Activated CD4-positive, alpha-beta T cell treated with anti-CD3 and anti-CD28 coated beads for 1 hour (primary cell): ENCODE measurements around the gene LAMB1.
"Not testable (repeated sequence)": the region's sequence is repeated elsewhere in the genome, so short reads cannot be mapped to it uniquely, and the experiment has no call there.

Experiments
- DNase-seq: peaks from one replicate; pipeline ENCODE4 v3.0.0-alpha.2; 2020

LAMB1 gene

GRCh38 chr7:108002726-108003598, at the start of gene LAMB1:
LAMB1 (minus strand) TSS chr7:108003161; CDS start chr7:108002885, 276 bp downstream.
- no peak for DNase-seq

GRCh38 chr7:108051454-108051853, 48.5 kb upstream of the LAMB1 start:
- DNase-seq: no peak

GRCh38 chr7:108049962-108050361, 47.0 kb upstream of the LAMB1 start:
- no peak for DNase-seq

DNA sequence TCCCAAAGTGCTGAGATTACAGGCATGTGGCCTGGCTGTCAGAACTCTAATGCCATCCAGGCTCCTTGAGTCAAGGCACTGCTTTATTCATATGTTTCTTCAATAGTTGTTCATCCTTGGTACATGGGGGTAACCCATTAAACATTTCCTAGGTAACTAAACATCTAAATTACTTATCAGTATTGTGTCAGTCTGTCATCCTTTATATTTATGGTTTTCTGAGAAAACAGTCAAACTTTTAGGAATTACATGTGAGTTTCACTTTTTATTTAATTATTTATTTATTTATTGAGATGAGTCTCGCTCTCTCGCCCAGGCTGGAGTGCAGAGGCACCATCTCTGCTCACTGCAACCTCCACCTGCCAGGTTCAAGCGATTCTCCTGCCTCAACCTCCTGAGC, 45.5 kb upstream of the LAMB1 start:
- no peak for DNase-seq

GRCh38 chr7:108046952-108047506, 44.1 kb upstream of the LAMB1 start:
- no peak for DNase-seq

DNA sequence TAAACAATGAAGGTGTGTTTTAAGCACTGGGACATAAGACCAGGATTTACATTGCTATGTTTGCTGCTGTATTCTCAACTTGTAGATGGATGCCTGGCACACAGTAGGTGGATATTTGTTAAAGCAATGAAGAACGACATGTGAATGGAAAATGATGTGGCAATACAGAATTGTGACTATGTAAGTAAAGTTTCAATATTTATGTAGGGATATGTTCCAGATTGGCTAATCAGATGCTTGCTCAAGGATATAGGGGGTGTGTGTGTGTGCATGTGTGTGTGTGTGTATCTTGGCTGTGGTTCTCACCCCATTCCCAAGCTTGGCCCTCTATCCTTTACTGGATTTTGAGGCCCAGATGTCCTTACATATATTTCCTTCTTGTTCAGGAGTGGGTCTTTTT, 42.7 kb upstream of the LAMB1 start:
- no peak for DNase-seq

DNA sequence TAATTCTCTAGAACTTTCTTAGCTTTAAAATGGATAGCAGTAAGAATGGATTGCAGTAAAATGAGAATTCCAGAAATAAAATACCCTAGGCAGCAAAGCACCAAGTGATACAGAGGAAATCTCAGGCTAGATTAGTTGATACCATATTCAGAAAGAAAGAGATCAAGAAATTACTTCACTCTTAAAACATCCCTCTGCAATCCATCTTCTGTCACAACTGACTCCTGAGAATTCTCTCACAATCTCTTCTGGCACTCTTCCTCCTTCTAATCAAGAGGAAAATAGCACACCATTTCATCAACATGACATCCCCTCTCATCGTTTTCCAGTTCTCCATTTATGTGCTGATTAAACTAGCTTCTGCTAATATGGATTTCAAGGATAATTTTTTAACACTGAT, 42.2 kb upstream of the LAMB1 start:
- DNase-seq: no peak

- no peak for DNase-seq
Measured at GRCh38 chr7:108044345-108044744, 41.4 kb upstream of the LAMB1 start.

DNA sequence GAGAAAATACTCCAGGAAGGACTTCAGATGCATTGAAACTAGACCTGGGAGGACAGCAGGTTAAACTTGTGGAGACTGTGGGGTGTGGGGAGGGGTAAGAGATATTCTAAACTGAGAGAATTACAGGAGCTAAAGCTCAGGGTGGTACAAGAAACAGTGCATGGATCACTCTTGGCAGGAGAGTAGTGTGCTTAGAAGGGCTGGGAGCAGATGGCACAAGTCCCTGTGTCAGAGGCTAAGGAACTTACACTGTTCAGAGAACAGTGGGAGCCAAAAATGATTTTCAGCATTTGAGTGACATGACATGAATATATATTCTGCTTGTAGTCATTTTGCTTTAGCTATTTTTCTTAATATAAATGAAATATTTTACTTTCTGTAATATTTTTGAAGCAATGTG, 36.0 kb upstream of the LAMB1 start:
- DNase-seq: no peak

DNA sequence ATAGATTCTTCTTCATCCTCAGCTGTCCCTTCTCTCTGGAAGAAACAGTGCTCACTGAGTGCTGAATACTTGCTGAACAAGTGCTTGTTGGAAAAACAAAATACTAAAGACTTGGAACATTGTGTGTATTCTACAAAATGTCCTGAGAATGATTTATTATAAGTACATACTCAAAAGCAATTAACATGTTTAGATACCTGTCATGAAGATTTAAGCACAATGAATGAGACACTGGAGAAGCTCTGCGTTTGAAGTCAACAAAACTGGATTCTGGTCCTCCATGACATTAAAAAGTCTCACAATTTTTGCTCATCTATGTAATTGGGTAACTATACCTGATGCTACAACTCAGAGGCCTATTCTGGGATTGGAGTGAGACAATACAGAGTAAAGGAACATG, 34.8 kb upstream of the LAMB1 start:
- no peak for DNase-seq

- no peak for DNase-seq
Measured at GRCh38 chr7:108037140-108037539, 34.2 kb upstream of the LAMB1 start.

DNA sequence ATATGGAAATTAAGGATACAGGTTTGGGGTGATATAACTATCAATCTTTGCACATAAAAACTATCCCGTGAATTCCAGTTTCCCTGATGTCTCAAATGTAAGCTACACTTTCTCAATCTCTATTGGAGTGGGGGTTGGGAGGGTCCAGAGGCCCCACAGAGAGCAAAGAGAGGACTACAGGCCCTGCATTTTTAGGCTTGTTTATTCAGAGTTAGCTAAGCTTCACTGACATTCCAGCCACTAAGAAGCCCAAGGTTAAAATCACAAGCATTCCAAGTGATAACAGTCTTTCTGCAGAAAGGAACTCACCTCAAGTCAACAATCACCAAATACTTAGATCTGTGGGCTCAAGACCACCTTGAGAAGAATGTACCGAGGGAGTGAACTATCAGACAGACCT, 31.6 kb upstream of the LAMB1 start:
- DNase-seq: no peak

- no peak for DNase-seq
Measured at GRCh38 chr7:108033776-108034497, 31.0 kb upstream of the LAMB1 start.

DNA sequence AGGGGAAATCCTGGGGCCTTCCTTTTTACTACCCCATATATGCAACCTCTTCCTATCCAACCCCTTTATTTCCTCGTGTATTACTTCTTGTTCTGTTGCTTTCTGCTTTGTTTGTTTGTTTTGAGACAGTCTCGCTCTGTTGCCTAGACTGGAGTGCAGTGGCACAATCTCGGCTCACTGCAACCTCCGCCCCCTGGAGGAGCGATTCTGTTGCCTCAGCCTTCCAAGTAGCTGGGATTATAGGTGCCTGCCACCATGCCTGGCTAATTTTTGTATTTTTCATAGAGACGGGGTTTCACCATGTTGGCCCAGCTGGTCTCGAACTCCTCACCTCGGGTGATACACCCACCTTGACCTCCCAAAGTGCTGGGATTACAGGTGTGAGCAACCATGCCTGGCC, 30.3 kb upstream of the LAMB1 start:
- DNase-seq: not testable (repeated sequence)

- no peak for DNase-seq
Measured at GRCh38 chr7:108030516-108030915, 27.6 kb upstream of the LAMB1 start.

- DNase-seq: no peak
Measured at GRCh38 chr7:108029034-108029433, 26.1 kb upstream of the LAMB1 start.

GRCh38 chr7:108028111-108028510, 25.1 kb upstream of the LAMB1 start:
- DNase-seq: no peak

- DNase-seq: no peak
Measured at GRCh38 chr7:108027239-108027638, 24.3 kb upstream of the LAMB1 start.

- DNase-seq: no peak
Measured at GRCh38 chr7:108026647-108027046, 23.7 kb upstream of the LAMB1 start.

- DNase-seq: no peak
Measured at GRCh38 chr7:108026116-108026515, 23.2 kb upstream of the LAMB1 start.

GRCh38 chr7:108024538-108024937, 21.6 kb upstream of the LAMB1 start:
- DNase-seq: no peak

DNA sequence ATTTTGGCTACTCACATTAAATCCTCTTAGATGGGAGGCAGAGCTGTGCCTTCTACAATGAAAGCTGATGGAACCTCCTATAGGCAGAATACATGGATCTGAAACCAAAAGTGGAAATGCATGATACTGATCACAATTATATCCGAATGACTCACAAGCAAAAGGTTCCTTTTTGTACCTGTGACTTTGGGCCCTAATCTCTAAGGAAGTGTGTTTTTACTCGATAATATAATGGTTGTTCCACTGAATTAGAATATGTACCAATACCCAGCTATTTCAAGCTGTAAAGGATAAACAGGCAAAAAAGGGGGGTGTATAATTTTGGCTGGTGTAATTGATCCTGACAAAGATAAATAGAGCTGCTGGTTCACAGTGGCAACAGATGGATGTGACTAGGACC, 17.6 kb upstream of the LAMB1 start:
- DNase-seq: no peak

DNA sequence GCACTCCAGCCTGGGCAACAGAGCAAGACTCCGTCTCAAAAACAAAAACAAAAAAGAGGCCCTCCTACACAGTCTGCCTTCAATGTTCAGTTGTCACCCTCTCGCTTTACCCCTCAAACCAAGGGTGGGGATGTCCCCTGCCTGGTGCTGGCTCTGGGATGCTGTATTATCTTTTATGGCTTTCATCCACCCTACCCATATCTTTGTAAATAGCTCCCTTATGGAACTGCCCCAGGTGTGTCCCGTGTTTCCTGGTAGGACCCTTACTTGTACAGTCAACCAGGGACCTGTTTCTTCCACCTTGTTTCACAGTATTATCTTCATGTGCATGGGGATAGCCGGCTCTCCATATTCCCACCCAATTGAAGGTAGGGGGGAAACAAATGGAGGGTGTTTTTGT, 15.7 kb upstream of the LAMB1 start:
- DNase-seq: no peak

- DNase-seq: no peak
Measured at GRCh38 chr7:108017776-108018151, 14.8 kb upstream of the LAMB1 start.
